GM21723 (cell line): ENCODE results near the gene LSS.
A peak's percentile ranks its signal among the peaks of the same experiment; 100 is the strongest.
"Not testable (repeated sequence)": the region's sequence is repeated elsewhere in the genome, so short reads cannot be mapped to it uniquely, and the experiment has no call there.

Experiments used
- ATAC-seq: cut with Tn5 transposase; IDR thresholded peaks from one replicate; pipeline ENCODE4 v1.9.1; 2021; ENCODE audit warnings: mild to moderate bottlenecking, moderate library complexity; ENCODE audit not compliant: unreplicated experiment

Gene LSS

DNA sequence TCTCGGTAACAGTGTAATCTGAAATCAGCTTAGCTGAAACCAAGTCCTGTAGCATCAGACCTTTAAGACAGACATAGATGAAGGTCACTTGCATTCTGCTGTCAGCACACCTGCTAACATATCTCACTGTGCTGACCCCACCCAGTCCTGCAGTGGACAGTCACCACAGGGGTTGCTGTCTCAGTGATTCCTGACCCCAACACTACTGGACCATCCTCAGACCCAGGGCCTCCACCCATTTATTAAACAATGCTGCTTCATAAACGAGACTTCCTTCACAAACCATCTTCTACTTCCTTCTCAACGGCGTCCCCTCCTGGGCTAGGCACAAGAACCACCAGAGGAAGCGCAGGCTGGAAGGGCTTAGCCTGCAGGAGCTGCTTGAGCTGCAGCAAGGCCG, 17.8 kb upstream of the LSS start:
- no peak for ATAC-seq

DNA sequence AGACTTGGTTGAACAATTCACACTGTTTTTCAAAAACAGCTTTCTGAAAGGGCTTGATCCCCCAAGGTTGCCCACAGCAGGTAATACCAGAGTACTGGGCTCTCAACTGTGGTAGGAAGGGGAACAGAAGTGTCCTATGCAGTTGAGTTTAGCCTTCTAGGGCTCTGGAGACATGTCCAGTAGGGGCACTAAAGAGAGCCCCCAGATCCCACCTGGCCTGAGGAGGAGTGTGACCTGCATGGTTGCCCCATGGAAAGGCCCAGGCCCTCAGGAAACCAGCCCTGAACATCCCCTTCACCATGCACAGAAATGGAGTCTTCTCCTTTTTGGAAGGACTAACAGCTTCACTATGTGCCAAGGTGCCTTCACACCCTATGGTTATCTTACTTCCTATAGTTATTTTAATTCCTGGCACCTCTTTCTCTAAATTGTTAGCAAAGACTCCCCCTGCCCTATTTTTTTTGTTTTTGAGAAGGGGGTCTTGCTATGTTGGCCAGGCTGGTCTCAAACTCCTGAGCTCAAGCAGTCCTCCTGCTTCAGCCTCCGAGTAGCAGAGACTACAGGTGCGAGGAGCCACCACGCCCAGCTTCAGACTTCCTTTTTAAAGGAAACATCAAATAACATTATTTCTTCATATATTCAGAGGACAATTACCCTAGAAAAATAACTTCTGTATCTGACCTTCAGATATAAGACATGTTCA, 16.8 kb upstream of the LSS start:
- no peak for ATAC-seq

DNA sequence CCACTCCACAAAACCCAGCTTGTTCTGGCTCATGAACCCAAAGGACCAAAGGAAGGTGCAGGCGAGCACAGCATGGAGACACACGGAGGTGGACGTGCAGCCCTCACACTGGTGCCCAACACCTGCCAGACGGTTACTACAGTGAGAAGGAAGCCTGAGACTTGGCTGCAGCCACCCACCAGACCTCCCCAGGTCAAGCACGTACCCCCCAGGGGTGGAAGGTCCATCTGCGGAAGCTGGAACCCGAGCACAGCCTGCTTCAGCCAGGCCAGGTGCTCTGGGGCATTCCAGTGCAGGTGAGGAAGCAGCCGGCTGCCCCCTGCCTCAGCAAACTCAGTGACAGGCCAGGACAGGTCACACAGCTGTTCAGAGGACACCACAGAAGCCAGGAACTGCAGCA, 16.0 kb upstream of the LSS start:
- no peak for ATAC-seq

DNA sequence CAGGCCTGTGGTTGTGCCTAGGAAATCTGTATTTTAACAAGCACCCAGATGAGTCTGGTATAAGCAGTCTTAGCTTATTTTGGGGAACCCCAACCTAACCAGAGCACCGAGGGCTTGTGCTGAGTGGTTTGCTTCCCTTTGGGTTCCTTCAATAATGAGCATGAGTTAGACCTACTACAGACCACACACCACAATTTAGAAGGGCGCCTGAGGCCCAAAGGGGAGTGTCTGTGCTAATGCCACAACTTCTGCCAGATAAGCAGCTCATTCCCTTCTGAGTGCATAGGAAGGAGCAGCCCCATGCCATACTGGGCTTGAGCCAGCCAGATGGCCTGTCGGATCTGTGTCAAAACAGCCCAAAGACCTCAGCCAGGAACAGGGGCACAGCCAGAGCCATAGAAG, 15.4 kb upstream of the LSS start:
- no peak for ATAC-seq

DNA sequence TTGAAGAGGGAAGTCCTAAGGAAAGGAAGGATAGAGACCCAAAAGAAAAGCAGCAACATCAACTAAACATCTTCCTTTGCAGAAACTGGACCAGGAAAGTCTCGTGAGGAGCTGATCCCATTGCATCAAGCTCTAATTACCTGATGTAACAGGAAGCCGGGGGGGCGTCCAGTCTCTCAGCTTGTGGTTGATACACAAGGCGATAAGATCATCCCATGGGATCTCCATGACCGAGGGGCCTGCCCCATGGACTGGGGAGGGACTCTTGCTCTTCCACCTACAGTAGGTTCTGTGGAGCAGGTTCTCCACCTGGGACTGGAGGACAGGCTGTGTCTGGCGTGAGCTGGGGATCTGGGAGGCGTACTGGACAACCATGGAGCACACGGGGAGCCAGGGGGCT, 14.8 kb upstream of the LSS start:
- ATAC-seq = no peak

DNA sequence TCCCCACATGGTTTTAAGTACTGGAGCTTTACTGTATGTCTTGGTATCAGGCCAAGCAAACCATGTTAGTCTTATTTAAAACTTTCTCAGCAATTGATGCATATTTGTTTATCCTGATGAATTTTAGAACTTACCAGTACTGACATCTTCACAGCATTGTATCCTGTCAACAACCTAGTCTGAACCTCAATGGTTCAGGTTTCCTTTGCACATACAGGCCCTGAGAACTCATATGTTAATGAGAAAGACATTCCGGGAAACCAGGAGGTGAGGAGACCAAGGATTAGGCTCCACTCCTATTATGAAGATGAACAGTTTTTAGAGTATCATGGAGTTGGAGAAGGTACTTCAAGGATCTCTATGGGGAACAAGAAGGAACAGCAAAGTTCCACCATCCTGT, 13.0 kb upstream of the LSS start:
- ATAC-seq = not testable (repeated sequence)

DNA sequence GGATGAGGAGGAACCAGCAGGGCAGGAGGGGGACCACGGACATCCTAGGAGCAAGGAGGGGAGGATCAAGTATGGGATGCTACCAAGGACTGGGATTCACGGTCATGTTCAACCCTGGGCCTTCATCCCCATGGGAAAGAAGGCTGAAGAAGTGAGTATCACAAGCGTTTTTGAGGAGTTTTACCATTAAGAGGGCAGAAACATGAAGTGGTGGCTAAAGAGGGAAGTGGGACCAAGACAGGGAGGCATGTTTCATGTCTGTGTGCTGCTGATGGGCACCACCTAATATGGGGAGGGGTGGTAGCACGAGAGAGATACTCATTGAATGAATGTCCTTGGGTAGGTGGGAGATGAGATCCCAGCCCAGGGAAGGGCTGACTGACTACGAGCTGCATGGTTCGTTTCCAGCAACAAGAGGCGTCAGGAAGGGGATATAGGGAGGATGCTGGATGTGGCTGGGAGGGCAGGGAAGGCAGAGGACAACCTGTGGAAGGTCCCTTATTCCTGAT, 11.3 kb upstream of the LSS start:
- no peak for ATAC-seq

DNA sequence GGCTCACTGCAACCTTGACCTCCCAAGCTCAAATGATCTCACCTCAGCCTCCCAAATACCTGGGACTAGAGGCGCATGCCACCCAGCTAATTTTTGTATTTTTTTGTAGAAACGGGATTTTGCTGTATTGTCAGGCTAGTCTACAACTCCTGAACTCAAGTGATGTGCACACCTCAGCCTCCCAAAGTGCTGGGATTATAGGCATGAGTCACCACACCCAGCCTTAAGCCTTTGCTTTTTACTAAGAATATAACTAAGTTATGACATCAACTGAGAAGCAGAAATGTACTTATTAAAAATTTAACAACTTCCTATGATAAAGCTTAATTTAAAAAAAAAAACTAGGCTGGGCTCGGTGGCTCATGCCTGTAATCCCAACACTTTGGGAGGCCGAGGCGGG, 8.9 kb upstream of the LSS start:
- ATAC-seq = no peak

DNA sequence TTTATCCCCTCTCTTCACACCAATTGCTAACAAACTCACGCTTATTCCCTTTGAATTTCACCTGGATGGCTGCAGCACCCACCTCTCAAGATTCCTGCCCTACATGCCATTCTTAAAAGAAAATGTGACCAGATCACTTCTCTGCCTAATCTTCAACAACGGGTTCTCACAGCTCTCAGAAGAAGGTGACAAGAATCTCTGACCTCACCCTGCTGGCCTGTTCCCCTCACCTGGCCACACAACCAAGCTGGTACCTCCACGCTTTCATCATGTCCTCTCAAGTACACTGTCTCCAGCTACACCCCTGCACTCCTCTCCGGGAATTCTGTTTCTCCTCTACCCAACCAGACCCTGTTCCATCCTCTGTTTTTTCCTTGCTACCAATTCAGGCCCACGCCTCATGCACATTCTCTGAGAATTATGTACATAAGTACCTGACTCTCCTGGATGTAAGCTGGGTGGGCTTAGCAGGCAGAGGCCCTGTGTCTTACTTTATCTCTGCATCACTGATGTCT, 5.9 kb upstream of the LSS start:
- no peak for ATAC-seq

DNA sequence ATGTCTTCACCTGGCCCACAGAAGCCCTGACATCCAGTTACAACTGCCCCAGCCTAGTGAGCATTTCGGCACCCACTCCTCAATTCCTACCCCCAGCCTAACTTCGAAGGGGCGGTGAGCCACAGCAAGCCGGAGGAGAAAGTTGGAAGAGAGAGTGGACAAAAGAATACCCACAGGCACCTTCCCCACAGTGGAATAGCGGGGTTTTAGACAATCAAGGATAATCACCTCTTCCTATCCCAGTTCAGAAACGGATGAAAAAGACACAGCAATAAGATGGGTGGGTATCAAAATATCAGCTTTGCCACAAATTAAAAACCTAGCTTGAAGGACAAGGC, 1.3 kb upstream of the LSS start:
- no peak for ATAC-seq

DNA sequence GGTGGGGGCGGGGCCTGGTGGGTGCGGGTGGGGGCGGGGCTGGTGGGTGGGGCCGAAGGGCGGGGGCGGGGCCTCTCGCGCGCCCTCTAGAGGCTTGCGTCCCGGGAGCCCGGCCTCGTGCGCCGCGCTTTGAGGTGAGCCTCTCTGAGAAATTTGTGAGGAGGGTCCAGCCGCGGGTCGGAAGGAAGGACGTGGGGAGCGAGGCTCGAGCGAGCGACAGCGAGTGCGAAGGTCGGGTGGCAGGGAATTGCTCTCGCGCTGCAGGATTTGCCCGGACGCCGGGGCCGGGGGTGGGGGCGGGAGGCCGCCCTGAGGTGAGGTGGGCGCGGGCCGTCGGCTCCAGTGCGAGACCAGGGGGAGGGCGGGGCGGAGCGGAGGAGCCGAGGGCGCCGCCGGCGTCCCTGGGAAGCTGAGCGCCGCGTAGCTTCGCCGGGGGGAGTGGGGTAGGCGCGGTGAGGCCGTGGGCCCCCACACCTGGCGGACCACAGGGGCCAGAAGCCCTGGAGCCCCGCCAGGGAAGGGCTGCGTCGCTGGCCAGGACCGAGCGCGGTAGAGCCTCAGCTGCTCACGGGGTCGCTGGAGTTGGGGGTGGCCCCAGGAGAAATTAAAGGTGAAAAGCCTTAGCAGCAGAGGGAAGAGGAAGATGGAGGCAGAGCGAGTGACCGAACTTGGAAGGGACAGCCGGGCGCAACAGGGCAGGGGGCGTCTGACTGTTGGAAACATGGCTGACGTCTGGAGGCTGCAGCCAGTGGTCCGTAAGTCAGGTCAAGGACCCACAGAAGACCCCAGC, 754 bp upstream of the LSS start:
- peak; percentile 31 for ATAC-seq

DNA sequence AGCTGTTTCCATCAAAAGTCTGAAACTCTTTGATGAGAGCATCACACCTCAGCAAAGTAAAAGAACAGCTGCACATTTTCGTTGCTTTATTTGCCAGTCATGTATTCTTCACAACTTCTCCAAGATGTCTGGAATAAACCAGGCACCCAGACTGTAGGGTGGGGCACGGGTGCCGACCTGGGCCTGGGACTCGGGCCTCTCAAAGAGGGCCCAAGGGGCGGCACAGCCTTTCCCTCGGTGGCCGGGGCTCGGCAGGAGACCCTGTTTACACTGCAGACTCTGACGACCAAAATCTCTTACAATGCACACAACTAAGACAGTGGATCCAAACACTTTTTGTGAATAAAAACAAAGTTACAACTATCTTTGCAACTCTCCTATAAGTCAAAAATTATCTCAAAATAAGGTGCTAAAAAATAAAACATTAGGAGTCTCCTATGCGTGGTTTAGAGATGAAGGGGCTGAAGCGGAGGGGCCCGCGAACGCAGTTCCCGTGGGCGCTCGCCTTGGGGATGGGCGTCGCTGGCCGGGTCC, 696 bp downstream of the LSS start:
- ATAC-seq = no peak

DNA sequence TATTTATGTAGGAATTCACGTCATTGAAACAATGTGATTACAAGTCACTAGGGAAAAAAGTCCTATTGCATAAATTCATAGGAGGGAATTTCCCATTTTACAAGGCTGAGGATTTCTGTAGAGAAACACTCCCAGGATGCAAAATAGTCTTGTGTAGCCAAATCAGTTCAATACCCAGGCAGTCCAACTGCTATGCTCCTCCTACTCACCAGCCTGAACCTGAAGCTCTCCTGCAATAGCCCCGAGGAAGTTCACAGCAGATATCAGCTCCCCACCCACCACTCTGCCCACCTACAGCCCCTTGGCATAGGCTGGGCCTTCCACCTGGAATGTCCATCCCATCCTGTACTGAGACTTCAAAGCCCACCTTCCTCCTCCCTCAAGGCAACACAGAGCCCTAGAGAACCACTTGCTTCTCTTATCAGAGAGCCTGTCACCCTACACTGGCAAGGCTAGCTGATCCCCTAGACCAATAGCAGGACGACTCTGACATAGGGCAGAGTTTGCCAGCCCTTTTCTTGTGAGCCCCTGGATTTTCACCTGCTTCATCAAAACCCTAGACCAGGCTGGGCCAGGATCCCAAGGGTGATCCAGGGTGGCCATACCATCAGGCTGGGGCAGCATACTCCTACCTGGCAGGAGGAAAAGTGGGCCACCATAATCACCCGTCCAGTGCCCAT, 1.5 kb downstream of the LSS start:
- no peak for ATAC-seq

DNA sequence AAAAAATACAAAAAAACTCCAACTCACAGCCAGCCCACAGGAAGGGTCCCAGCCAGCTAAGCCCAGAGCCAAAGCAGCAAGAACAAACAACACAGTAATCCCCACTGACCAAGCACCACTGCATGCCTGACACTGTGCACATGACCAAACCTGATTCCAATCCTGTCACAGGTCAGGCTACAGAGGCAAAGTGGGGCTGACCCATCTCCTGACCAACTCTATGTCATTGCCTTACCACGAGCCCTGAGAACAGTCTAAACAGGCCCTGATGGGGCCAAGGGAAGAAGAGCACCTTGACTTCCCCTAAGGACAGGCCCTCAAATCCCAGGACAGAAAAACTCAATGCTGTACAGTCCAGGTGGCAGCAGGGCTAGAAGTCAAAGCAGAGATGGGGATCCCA, 2.4 kb downstream of the LSS start:
- no peak for ATAC-seq

DNA sequence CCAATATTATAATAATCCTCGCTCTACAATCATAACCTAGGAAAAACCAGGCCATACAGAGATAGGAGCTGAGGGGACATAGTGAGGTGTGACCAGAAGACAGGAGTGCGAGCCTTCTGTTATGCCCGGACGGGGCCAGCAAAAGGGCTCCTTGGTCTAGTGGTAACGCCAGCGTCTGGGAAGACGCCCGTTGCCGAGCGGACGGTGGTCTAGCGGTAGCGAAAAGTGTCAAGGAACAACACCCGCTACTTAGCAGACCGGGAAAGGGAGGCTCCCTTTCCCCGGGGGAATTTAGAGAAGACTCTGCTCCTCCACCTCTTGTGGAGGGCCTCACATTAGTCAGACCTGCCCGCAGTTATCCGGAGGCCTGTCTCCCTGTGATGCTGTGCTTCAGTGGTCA, 4.9 kb downstream of the LSS start:
- ATAC-seq = not testable (repeated sequence)

DNA sequence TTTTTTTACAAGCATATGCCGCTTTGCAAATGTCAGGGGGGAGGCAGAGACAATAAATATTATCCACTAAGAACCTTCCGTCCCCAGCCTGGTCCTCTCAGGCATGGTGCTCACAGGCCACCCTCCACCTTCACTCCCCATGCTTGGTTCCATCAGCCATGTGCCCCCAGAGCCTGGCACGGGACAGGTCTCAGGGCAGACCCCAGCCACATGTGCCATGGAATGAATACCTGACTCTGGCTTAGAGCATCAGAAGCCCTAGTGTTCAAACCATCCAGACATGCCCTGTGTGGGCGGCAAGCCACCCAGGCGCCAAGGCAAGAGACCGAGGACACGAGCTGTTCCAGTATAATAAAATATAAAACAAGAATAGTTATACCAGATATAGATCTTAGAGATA, 5.4 kb downstream of the LSS start:
- ATAC-seq = no peak

DNA sequence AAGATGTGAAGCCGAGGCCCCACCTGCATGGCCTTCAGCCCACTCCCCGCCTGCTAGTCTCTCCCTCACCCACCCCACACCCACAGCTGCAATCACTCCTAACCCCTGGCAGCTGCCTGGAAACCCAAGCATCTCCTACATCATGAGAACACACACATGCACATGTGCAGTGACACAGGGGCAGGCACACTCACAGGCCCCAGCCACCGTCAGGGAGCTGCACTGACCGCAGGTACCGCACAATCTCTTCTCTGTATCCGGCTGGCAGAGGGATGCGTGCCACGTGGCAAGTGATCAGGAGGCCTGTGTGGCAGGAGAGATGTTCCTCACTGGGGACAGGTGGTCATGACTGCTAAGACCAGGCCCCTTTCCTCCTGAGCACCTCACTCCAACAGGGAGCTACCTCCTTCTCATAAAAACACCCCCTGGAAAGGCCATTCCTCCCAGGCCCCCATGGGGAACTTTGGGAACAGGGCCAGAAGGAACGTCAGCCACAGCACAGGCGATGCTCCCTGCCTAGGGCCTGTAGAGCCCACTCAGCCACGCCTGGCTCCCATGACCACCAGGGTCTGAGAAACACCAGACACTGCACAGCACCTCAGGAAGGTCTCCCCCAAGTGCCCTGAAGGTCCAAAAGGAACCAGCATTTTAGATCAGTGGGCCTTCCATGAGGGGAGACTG, 6.0 kb downstream of the LSS start:
- ATAC-seq = no peak

DNA sequence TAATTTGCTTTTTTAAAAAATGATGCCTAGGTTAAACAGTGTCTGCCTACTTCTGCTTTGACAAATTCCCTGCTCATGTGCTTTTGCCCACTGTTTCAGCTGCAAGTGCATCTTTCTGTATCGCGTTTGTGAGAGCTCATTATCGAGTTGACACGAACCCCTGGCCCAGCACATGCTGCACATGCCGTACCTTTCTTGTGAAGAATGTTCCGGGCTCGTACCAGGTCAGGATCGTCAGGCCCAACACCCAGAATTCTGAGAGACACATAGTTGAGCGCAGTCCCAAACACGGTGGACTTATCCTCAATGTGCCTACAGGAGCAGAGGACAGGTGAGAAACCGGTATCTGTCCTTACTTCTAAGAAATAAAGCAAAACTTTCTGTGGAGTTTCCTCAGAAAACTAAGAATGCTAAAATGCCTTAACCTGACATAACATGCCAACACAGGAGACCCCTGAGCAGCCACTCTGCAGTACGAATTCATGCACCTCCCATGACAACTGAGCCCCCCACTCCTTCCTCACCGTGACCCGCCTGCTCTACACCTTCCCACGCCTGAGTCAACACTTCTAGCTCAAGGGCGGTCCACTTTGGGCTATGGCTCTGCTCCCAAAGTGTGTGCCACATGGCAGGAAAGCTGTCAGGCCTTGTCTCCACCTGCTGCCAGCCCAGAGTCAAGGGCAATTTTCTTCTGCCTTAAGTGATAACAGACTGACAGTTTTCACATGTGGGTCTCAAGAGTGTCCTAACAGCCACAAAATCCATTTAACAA, 6.7 kb downstream of the LSS start:
- ATAC-seq = no peak

DNA sequence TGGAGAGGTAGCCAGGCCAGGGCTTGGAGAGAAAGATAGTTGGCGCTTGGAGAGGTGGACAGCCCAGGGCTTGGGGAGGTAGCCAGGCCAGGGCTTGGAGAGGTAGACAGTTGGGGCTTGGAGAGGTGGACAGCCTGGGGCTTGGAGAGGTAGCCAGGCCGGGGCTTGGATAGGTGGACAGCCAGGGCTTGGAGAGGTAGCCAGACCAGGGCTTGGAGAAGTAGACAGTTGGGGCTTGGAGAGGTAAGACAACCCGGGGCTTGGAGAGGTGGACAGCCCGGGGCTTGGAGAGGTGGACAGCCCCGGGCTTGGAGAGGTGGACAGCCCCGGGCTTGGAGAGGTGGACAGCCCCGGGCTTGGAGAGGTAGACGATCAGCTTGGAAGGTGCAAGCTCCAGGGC, 7.7 kb downstream of the LSS start:
- ATAC-seq = no peak

DNA sequence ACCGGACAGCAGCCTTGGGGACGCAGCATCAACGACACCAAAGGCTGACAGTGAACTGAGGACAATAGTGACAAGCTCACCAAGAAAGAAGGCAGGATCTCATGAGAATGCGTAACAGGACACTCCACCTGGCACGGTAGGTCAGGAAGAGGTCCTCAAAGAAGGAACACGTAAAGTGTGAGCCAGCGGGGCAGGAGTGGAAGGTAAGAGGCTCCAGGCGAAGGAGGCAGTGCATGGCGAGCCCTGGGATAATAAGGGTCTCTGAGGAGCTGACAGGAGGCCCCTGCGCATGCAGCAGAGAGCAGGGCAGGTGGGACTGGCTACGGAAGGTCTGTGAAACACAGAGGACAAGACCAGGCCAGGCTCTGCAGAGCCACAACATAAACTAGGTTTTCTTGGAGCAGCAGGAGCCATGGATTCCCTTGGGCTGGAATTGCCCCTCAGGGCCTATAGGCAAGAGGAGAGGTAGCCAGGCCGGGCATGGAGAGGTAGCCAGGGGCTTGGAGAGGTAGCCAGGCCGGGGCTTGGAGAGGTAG, 8.2 kb downstream of the LSS start:
- ATAC-seq = no peak
